Endothelial cell of umbilical vein (primary cell): Measurements from ENCODE around the gene EPRS1. TPM values are rescaled to one million over a fixed set of nuclear protein-coding genes. Genes with fewer than 3 reads are reported as not detected.

Experiments used
- BruUV-seq: library from RNA; stranded (reverse); fragments of 400-500 nt; replicated peaks from 2 replicates; lab custom pipeline; 2021; lab: Mats Ljungman, UMichigan
- CTCF ChIA-PET: fragments of 300-600, 350-600 bp; sonication (Branson Sonifier 250); formaldehyde crosslinking; loops from one replicate; lab custom pipeline; 2021; ENCODE audit warnings: antibody characterized with exemption, inconsistent platforms; lab: Charles Lee
- POLR2A ChIA-PET: fragments of 300-600, 350-600 bp; sonication (Branson Sonifier 250); formaldehyde crosslinking; loops from one replicate; lab custom pipeline; 2021; ENCODE audit warnings: antibody characterized with exemption, inconsistent platforms; lab: Charles Lee
- DNase-seq: peaks from one replicate; pipeline ENCODE4 v3.0.0-alpha.2; 2011; ENCODE audit warnings: low read depth, low spot score
- FAIRE-seq: peaks from 2 replicates; lab custom pipeline; 2011; peaks lifted over from hg19 to GRCh38; lab: Jason Lieb, UNC
- H2AFZ ChIP-seq: 2 replicates; pipeline ENCODE4 v1.6.0; 2012; ENCODE audit warnings: low read depth, low read length, control low read depth, inconsistent platforms
- H3K27ac ChIP-seq: 2 replicates; pipeline ENCODE4 v1.5.1; 2011; ENCODE audit warnings: low read depth, mild to moderate bottlenecking, control low read depth, low read length, moderate library complexity; ENCODE audit not compliant: insufficient read depth
- H3K27me3 ChIP-seq, 2 experiments: 2 replicates each; pipeline versions ENCODE4 v1.6.0 to v1.6.1; 2011; ENCODE audit warnings: low read length in 2 of 2, mixed read lengths in 1 of 2; ENCODE audit not compliant: control insufficient read depth in 2 of 2, insufficient read depth in 2 of 2
- H3K36me3 ChIP-seq, 2 experiments: 2 replicates in 1 of 2; 3 replicates in 1 of 2; pipeline ENCODE4 v1.5.1; 2011; ENCODE audit warnings: low read length in 2 of 2, mild to moderate bottlenecking in 1 of 2, moderate library complexity in 1 of 2; ENCODE audit not compliant: control insufficient read depth in 2 of 2, insufficient read depth in 2 of 2; ENCODE audit errors: extremely low read depth in 1 of 2
- H3K4me1 ChIP-seq: 3 replicates; pipeline ENCODE4 v1.5.1; 2011; ENCODE audit warnings: mild to moderate bottlenecking, low read length; ENCODE audit not compliant: control insufficient read depth, insufficient read depth; ENCODE audit errors: extremely low read depth
- H3K4me2 ChIP-seq: 2 replicates; pipeline ENCODE4 v1.6.1; 2011; ENCODE audit warnings: low read length, control low read depth, mixed read lengths; ENCODE audit not compliant: insufficient read depth
- H3K4me3 ChIP-seq, 3 experiments: fragments of 200-600 bp in 1 of 3; sonication (generic), shearing (Covaris generic) in 1 of 3; replicated peaks in 1 of 3; 2 replicates each; pipeline ENCODE4 v1.5.1; 2011 to 2016; ENCODE audit warnings: control low read depth in 3 of 3, low read length in 3 of 3, mild to moderate bottlenecking in 2 of 3, inconsistent platforms in 1 of 3, low read depth in 1 of 3, moderate library complexity in 1 of 3; ENCODE audit not compliant: insufficient read depth in 1 of 3
- H3K79me2 ChIP-seq: 2 replicates; pipeline ENCODE4 v1.6.0; 2012; ENCODE audit warnings: low read length, inconsistent platforms; ENCODE audit not compliant: control insufficient read depth, insufficient read depth
- H3K9ac ChIP-seq: replicated peaks from 2 replicates; pipeline ENCODE3; 2011; ENCODE audit warnings: low read length, control low read depth; ENCODE audit not compliant: insufficient read depth; ENCODE audit errors: extremely low read depth
- H3K9me1 ChIP-seq: replicated peaks from 3 replicates; pipeline ENCODE4 v1.6.0; 2011; ENCODE audit warnings: mild to moderate bottlenecking, low read length; ENCODE audit not compliant: control insufficient read depth, insufficient read depth; ENCODE audit errors: extremely low read depth
- H3K9me3 ChIP-seq: replicated peaks from 2 replicates; pipeline ENCODE4 v1.5.1; 2012; ENCODE audit warnings: low read length, inconsistent platforms; ENCODE audit not compliant: control insufficient read depth, insufficient read depth
- H4K20me1 ChIP-seq: replicated peaks from 2 replicates; pipeline ENCODE3; 2011; ENCODE audit warnings: mild to moderate bottlenecking, low read length; ENCODE audit not compliant: control insufficient read depth, insufficient read depth; ENCODE audit errors: extremely low read depth
- EZH2 ChIP-seq: IDR thresholded peaks from 2 replicates; pipeline ENCODE4 v1.6.1; 2012; ENCODE audit warnings: borderline replicate concordance, low read depth, mild to moderate bottlenecking, moderate library complexity, low read length, inconsistent platforms; ENCODE audit not compliant: severe bottlenecking
- FOS ChIP-seq: IDR thresholded peaks from 2 replicates; pipeline ENCODE4 v1.6.1; 2011; ENCODE audit warnings: mild to moderate bottlenecking, low read length, moderate library complexity, borderline replicate concordance; ENCODE audit not compliant: insufficient read depth
- GATA2 ChIP-seq: IDR thresholded peaks from 2 replicates; pipeline ENCODE4 v1.7.0; 2011; ENCODE audit warnings: low read depth, mild to moderate bottlenecking, moderate library complexity, mixed read lengths, low read length; ENCODE audit not compliant: insufficient read length, insufficient read depth
- JUN ChIP-seq: IDR thresholded peaks from 2 replicates; pipeline ENCODE4 v1.6.1; 2011; ENCODE audit warnings: borderline replicate concordance, low read depth; ENCODE audit not compliant: insufficient read length, insufficient read depth
- MYC ChIP-seq: IDR thresholded peaks from one replicate; pipeline ENCODE4 v1.6.1; 2011; ENCODE audit warnings: mild to moderate bottlenecking, low read depth, low read length
- POLR2A ChIP-seq: IDR thresholded peaks from 2 replicates; pipeline ENCODE4 v1.6.1; 2012; ENCODE audit warnings: low read depth, mild to moderate bottlenecking, control low read depth, low read length
- POLR2AphosphoS5 ChIP-seq: IDR thresholded peaks from 2 replicates; pipeline ENCODE4 v1.6.1; 2012; ENCODE audit warnings: low read depth, mild to moderate bottlenecking, control low read depth, low read length, moderate library complexity; ENCODE audit not compliant: insufficient read depth
- dilution Hi-C: fragments of 300-500 bp; cut with MboI; formaldehyde crosslinking; loops from one replicate; pipeline ENCODE4 v1.15.0; 2019; ENCODE audit warnings: low sequenced_read_pairs; ENCODE audit not compliant: extremely low pct_ligation_motif_present
- intact Hi-C: fragments of 100-400 bp; cut with micrococcal nuclease; formaldehyde crosslinking; loops from one replicate; pipeline ENCODE4 v1.10.0; 2022
- polyA plus RNA-seq, 4 experiments: library from polyadenylated mRNA; depleted of rRNA in 3 of 4; stranded (reverse) in 3 of 4; unstranded in 1 of 4; fragments of >200 nt; gene quantifications; 2 replicates each; pipeline versions ENCODE4 v1.2.1 to v1.2.3, GENCODE V29; 2011 to 2012; ENCODE audit warnings: missing spikeins in 1 of 4
- total RNA-seq: library from RNA; stranded (reverse); gene quantifications from 2 replicates; pipeline ENCODE4 v1.2.3, GENCODE V29; 2021
- TF ChIP-seq, protein P1 (sequence below): IDR thresholded peaks from 2 replicates; pipeline ENCODE4 v1.6.1; 2011; ENCODE audit not compliant: insufficient read depth, insufficient read length
- TF ChIP-seq, protein P2 (sequence below), 2 donors: IDR thresholded peaks; 1 replicate in 1 of 2; 2 replicates in 1 of 2; pipeline ENCODE4 v1.5.1; 2011; ENCODE audit warnings: low read length in 2 of 2, mild to moderate bottlenecking in 2 of 2, moderate library complexity in 2 of 2, control low read depth in 1 of 2, inconsistent platforms in 1 of 2, low read depth in 1 of 2; ENCODE audit not compliant: insufficient read depth in 1 of 2; ENCODE audit errors: extremely low read depth in 1 of 2

Gene EPRS1
- total and polyA plus RNA-seq, 2 donors (not counting 3 experiments of a cell fraction or from before 2014, with no cell fraction given) = 22.9 to 109 TPM

GRCh38 chr1:220019071-220019470 is 27.2 kb downstream of the EPRS1 start:
- FAIRE-seq (no peak), DNase-seq (no peak)
- Histone ChIP-seq H3K9me3 (no peaks in the 10 kb centered on the region), H3K4me2 (no peak overlapping the region), H3K4me3 (no peak overlapping the region), H3K79me2 (no peaks in the 10 kb centered on the region), H3K27me3 (no peaks in the 10 kb centered on the region), H3K4me1 (no peaks in the 10 kb centered on the region), H2AFZ (no peak overlapping the region), H3K9ac (no peak overlapping the region), H3K27ac (no peak overlapping the region), H3K9me1 (peaks cover 3% of the 10 kb centered on the region), H4K20me1 (no peaks in the 10 kb centered on the region), H3K36me3 (peaks cover 5 to 7% of the 10 kb centered on the region in 2 experiments)
- intact Hi-C loops = no loop called here
- CTCF ChIA-PET = interaction anchor here (1.0 kb wide), 1 partner anchor 10 kb away, joined by 3 read pairs; no protein-coding TSS in a partner anchor
- TF ChIP-seq FOS (no peak), POLR2A (no peak), MYC (no peak), EZH2 (no peak), POLR2AphosphoS5 (no peak), GATA2 (no peak), JUN (no peak)
- TF ChIP-seq, protein P1, sequence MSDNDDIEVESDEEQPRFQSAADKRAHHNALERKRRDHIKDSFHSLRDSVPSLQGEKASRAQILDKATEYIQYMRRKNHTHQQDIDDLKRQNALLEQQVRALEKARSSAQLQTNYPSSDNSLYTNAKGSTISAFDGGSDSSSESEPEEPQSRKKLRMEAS = no peak
- TF ChIP-seq, protein P2, sequence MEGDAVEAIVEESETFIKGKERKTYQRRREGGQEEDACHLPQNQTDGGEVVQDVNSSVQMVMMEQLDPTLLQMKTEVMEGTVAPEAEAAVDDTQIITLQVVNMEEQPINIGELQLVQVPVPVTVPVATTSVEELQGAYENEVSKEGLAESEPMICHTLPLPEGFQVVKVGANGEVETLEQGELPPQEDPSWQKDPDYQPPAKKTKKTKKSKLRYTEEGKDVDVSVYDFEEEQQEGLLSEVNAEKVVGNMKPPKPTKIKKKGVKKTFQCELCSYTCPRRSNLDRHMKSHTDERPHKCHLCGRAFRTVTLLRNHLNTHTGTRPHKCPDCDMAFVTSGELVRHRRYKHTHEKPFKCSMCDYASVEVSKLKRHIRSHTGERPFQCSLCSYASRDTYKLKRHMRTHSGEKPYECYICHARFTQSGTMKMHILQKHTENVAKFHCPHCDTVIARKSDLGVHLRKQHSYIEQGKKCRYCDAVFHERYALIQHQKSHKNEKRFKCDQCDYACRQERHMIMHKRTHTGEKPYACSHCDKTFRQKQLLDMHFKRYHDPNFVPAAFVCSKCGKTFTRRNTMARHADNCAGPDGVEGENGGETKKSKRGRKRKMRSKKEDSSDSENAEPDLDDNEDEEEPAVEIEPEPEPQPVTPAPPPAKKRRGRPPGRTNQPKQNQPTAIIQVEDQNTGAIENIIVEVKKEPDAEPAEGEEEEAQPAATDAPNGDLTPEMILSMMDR (IDR thresholded peaks at IDR 0.05; ENCODE audit: extremely low read depth in 1 of 2, insufficient read depth in 1 of 2, low read depth in 1 of 2, low read length in 2 of 2) = no peak
- dilution Hi-C loops = no loop called here
- no TSS peak for BruUV-seq
- POLR2A ChIA-PET = no interaction called here
